ENCODE data around the gene USP17L10.
"Not testable (repeated sequence)": the region's sequence is repeated elsewhere in the genome, so short reads cannot be mapped to it uniquely, and the experiment has no call there.

DNA sequence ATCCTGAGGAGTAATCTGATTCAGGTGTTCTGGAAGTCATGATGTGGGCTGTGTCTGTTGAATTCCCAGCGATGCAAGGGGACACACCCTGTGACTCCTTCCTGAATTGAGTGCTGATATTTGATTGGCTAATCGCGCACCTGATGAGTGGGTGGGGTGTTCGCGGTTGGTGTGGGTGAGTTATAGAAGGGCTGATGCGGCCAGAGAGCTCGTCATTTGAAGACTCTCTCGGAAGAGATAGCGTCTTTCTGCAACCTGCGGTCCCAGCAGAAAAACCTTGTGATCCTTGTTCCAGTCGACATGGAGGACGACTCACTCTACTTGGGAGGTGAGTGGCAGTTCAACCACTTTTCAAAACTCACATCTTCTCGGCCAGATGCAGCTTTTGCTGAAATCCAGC, at the start of gene USP17L10:
- TF ChIP-seq CTCF (IDR thresholded peaks at IDR 0.05 in 8 of 11, conservative IDR thresholded peaks at IDR 0.05 in 3 of 11); POLR2AphosphoS5 (IDR thresholded peaks at IDR 0.05); POLR2A (IDR thresholded peaks at IDR 0.05): not testable (repeated sequence)

Data from spleen (tissue), 7 donors.